WTC11 (cell line): Measurements from ENCODE around the gene ANAPC13. TPM values are rescaled to one million over a fixed set of nuclear protein-coding genes. Genes with fewer than 3 reads are reported as not detected.
A peak's percentile ranks its signal among the peaks of the same experiment; 100 is the strongest.

Experiments used
- CREB1 ChIP-seq: sonication (generic); formaldehyde crosslinking; IDR thresholded peaks from 2 replicates; pipeline ENCODE4 v1.8.0; 2023; ENCODE audit warnings: mild to moderate bottlenecking, missing genetic modification reagents
- CREM ChIP-seq: sonication (generic); formaldehyde crosslinking; IDR thresholded peaks from 2 replicates; pipeline ENCODE4 v1.8.1; 2022; ENCODE audit warnings: mild to moderate bottlenecking, missing genetic modification reagents, moderate library complexity
- ELF4 ChIP-seq: sonication (generic); formaldehyde crosslinking; IDR thresholded peaks from 2 replicates; pipeline ENCODE4 v1.8.1; 2022; ENCODE audit warnings: low read depth, mild to moderate bottlenecking, moderate library complexity, missing genetic modification reagents
- EMX1 ChIP-seq: fragments of 250-450 bp; sonication (Bioruptor Pico); IDR thresholded peaks from 2 replicates; pipeline ENCODE4 v1.8.0; 2021; ENCODE audit warnings: mild to moderate bottlenecking
- MXD4 ChIP-seq: fragments of 250-450 bp; sonication (Bioruptor Pico); IDR thresholded peaks from 2 replicates; pipeline ENCODE4 v1.8.0; 2021; ENCODE audit warnings: mild to moderate bottlenecking, moderate library complexity, borderline replicate concordance
- NFATC4 ChIP-seq: fragments of 250-450 bp; sonication (Bioruptor Pico); IDR thresholded peaks from 2 replicates; pipeline ENCODE4 v1.9.0; 2021; ENCODE audit warnings: mild to moderate bottlenecking
- RELA ChIP-seq: sonication (generic); formaldehyde crosslinking; IDR thresholded peaks from 2 replicates; pipeline ENCODE4 v1.8.1; 2022; ENCODE audit warnings: missing genetic modification reagents, mild to moderate bottlenecking, borderline replicate concordance
- TCF7 ChIP-seq: sonication (generic); formaldehyde crosslinking; IDR thresholded peaks from 2 replicates; pipeline ENCODE4 v1.8.0; 2022; ENCODE audit warnings: mild to moderate bottlenecking, low read depth, missing genetic modification reagents, moderate library complexity
- ZNF138 ChIP-seq: sonication (generic); formaldehyde crosslinking; conservative IDR thresholded peaks from 2 replicates; pipeline ENCODE4 v1.8.1; 2022; ENCODE audit warnings: mild to moderate bottlenecking, moderate library complexity, missing genetic modification reagents
- ZNF263 ChIP-seq: sonication (generic); formaldehyde crosslinking; IDR thresholded peaks from 2 replicates; pipeline ENCODE4 v1.8.1; 2022; ENCODE audit warnings: low read depth, mild to moderate bottlenecking, moderate library complexity, missing genetic modification reagents
- ZNF317 ChIP-seq: sonication (generic); formaldehyde crosslinking; IDR thresholded peaks from 2 replicates; pipeline ENCODE4 v1.8.1; 2023; ENCODE audit warnings: low read depth, mild to moderate bottlenecking, moderate library complexity, missing genetic modification reagents, borderline replicate concordance
- ZNF416 ChIP-seq: fragments of 250-450 bp; sonication (Bioruptor Pico); IDR thresholded peaks from 2 replicates; pipeline ENCODE4 v1.9.0; 2021; ENCODE audit warnings: mild to moderate bottlenecking, inconsistent platforms
- ZNF671 ChIP-seq: fragments of 250-450 bp; sonication (Bioruptor Pico); IDR thresholded peaks from 2 replicates; pipeline ENCODE4 v1.8.0; 2021; ENCODE audit warnings: mild to moderate bottlenecking
- total RNA-seq: library from RNA; stranded (reverse); gene quantifications from 3 replicates; pipeline ENCODE4 v1.2.3, GENCODE V29; 2021
- TF ChIP-seq, protein P1 (sequence below): sonication (generic); formaldehyde crosslinking; IDR thresholded peaks from 2 replicates; pipeline ENCODE4 v1.8.0; 2022; ENCODE audit warnings: mild to moderate bottlenecking, missing genetic modification reagents
- TF ChIP-seq, protein P2 (sequence below): sonication (generic); formaldehyde crosslinking; IDR thresholded peaks from 2 replicates; pipeline ENCODE4 v1.8.1; 2022; ENCODE audit warnings: low read depth, mild to moderate bottlenecking, moderate library complexity, missing genetic modification reagents, borderline replicate concordance
- TF ChIP-seq, protein P3 (sequence below): sonication (generic); formaldehyde crosslinking; conservative IDR thresholded peaks from 2 replicates; pipeline ENCODE4 v1.8.1; 2022; ENCODE audit warnings: mild to moderate bottlenecking, missing genetic modification reagents
- TF ChIP-seq, protein P4 (sequence below): fragments of 250-450 bp; sonication (Bioruptor Pico); conservative IDR thresholded peaks from 2 replicates; pipeline ENCODE4 v1.9.0; 2021; ENCODE audit warnings: mild to moderate bottlenecking
- TF ChIP-seq, protein P5 (sequence below): sonication (generic); formaldehyde crosslinking; IDR thresholded peaks from 2 replicates; pipeline ENCODE4 v1.8.0; 2023; ENCODE audit warnings: mild to moderate bottlenecking, missing genetic modification reagents
- TF ChIP-seq, protein P6 (sequence below): fragments of 250-450 bp; sonication (Bioruptor Pico); IDR thresholded peaks from 2 replicates; pipeline ENCODE4 v1.8.0; 2021; ENCODE audit warnings: mild to moderate bottlenecking
- TF ChIP-seq, protein P7 (sequence below): sonication (generic); formaldehyde crosslinking; IDR thresholded peaks from 2 replicates; pipeline ENCODE4 v1.8.1; 2023; ENCODE audit warnings: mild to moderate bottlenecking, missing genetic modification reagents, moderate library complexity
- TF ChIP-seq, protein P8 (sequence below): fragments of 250-450 bp; sonication (Bioruptor Pico); IDR thresholded peaks from 2 replicates; pipeline ENCODE4 v1.9.0; 2021; ENCODE audit warnings: mild to moderate bottlenecking, borderline replicate concordance
- TF ChIP-seq, protein P9 (sequence below): sonication (generic); formaldehyde crosslinking; IDR thresholded peaks from 2 replicates; pipeline ENCODE4 v1.8.0; 2023; ENCODE audit warnings: missing genetic modification reagents

ANAPC13 gene
- total RNA-seq, 1 experiment from 2014 or later = 29.7 TPM

DNA sequence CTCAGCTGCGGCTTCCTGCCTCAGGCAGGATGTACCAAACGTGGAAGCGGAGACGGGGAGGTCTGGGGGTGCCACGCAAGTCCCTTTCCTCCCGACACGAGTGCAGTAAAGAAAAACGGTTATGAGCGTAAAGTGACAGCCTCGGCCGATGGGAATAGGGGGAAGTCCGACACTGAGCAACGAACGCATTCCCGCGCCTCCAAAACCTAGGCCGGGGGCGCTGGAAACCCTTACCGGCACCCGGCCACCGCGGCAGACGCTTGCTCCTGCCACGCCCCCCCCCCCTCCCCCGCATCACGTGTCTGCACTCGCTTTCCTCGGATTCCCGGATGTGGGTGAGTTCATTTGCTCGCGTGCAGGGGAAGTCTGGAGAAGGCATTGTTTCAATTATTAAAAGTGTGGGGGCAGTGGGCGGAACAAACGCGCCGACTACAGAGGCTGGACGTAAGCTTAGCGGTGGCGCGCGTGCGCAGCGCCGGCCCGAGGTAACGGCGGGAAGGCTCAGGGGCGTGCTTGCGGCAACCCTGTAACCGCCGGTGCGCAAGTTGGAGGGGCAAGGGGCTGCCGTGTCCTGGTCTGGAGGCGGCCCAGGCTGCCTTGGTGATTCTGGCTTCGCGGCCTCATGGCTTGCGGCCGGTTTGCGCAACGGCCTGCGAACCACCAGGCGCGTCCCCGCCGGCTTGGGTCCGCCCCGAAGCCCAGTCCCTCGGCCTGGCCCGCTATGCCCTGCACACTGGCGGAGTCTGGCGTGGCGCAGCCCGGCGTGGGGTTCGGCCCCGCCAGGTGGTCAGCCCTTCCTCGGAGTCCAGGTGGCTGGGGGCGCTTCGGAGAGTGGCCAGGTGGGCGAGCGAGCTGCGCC is at the start of gene ANAPC13, which contains the start of gene CEP63 (continued):
- TF ChIP-seq ZNF317 (CRISPR knock-in tag) (no peak), ZNF671 (CRISPR knock-in tag) (no peak), TCF7 (CRISPR knock-in tag) (peak; percentile 73; the same call in 1 of the 2 replicates), MXD4 (CRISPR knock-in tag) (no peak), CREM (peak; percentile 87; the same call in 1 of the 2 replicates), CREB1 (CRISPR knock-in tag) (no peak), RELA (CRISPR knock-in tag) (peak; percentile 83), ZNF416 (no peak), NFATC4 (CRISPR knock-in tag) (no peak), ZNF138 (CRISPR knock-in tag) (no peak), EMX1 (CRISPR knock-in tag) (no peak), ZNF263 (CRISPR knock-in tag) (no peak), ELF4 (CRISPR knock-in tag) (no peak)
- TF ChIP-seq, protein P1, sequence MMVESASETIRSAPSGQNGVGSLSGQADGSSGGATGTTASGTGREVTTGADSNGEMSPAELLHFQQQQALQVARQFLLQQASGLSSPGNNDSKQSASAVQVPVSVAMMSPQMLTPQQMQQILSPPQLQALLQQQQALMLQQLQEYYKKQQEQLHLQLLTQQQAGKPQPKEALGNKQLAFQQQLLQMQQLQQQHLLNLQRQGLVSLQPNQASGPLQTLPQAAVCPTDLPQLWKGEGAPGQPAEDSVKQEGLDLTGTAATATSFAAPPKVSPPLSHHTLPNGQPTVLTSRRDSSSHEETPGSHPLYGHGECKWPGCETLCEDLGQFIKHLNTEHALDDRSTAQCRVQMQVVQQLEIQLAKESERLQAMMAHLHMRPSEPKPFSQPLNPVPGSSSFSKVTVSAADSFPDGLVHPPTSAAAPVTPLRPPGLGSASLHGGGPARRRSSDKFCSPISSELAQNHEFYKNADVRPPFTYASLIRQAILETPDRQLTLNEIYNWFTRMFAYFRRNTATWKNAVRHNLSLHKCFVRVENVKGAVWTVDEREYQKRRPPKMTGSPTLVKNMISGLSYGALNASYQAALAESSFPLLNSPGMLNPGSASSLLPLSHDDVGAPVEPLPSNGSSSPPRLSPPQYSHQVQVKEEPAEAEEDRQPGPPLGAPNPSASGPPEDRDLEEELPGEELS = 0 out of 2 replicates have a peak, but pooled peaks have one; percentile 43
- TF ChIP-seq, protein P2, sequence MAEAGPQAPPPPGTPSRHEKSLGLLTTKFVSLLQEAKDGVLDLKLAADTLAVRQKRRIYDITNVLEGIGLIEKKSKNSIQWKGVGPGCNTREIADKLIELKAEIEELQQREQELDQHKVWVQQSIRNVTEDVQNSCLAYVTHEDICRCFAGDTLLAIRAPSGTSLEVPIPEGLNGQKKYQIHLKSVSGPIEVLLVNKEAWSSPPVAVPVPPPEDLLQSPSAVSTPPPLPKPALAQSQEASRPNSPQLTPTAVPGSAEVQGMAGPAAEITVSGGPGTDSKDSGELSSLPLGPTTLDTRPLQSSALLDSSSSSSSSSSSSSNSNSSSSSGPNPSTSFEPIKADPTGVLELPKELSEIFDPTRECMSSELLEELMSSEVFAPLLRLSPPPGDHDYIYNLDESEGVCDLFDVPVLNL = peak; percentile 63; the same call in 1 of the 2 replicates
- TF ChIP-seq, protein P3, sequence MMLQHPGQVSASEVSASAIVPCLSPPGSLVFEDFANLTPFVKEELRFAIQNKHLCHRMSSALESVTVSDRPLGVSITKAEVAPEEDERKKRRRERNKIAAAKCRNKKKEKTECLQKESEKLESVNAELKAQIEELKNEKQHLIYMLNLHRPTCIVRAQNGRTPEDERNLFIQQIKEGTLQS (CRISPR knock-in tag) = no peak
- TF ChIP-seq, protein P4, sequence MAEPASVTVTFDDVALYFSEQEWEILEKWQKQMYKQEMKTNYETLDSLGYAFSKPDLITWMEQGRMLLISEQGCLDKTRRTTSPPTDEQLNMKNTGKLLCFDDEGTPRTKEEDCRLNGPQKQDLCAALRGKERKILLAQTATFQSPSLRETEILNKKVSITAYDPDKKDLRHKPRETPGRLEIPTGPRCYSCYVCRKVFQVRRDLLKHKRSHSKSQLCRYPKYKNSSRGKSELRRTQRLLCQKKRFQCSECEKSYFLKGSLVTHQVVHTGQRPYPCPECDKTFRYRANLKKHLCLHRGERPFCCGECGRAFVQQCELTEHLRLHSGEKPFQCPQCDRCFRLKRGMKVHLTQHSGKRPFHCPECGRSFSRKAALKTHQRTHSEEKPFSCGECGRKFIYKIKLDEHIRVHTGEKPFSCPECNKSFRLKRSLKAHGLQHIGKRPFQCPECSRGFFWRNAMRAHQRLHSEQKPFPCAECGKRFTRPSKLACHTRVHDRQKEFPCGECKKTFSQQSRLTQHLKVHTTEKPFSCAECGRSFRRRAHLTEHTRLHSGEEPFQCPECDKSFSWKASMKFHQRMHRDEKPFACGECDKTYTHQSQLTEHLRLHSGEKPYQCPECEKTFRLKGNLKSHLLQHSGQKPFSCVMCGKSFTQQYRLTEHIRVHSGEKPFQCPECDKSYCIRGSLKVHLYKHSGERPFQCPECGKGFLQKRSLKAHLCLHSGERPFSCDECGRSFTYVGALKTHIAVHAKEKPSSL (CRISPR knock-in tag) = no peak
- TF ChIP-seq, protein P5, sequence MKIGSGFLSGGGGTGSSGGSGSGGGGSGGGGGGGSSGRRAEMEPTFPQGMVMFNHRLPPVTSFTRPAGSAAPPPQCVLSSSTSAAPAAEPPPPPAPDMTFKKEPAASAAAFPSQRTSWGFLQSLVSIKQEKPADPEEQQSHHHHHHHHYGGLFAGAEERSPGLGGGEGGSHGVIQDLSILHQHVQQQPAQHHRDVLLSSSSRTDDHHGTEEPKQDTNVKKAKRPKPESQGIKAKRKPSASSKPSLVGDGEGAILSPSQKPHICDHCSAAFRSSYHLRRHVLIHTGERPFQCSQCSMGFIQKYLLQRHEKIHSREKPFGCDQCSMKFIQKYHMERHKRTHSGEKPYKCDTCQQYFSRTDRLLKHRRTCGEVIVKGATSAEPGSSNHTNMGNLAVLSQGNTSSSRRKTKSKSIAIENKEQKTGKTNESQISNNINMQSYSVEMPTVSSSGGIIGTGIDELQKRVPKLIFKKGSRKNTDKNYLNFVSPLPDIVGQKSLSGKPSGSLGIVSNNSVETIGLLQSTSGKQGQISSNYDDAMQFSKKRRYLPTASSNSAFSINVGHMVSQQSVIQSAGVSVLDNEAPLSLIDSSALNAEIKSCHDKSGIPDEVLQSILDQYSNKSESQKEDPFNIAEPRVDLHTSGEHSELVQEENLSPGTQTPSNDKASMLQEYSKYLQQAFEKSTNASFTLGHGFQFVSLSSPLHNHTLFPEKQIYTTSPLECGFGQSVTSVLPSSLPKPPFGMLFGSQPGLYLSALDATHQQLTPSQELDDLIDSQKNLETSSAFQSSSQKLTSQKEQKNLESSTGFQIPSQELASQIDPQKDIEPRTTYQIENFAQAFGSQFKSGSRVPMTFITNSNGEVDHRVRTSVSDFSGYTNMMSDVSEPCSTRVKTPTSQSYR = no peak
- TF ChIP-seq, protein P6, sequence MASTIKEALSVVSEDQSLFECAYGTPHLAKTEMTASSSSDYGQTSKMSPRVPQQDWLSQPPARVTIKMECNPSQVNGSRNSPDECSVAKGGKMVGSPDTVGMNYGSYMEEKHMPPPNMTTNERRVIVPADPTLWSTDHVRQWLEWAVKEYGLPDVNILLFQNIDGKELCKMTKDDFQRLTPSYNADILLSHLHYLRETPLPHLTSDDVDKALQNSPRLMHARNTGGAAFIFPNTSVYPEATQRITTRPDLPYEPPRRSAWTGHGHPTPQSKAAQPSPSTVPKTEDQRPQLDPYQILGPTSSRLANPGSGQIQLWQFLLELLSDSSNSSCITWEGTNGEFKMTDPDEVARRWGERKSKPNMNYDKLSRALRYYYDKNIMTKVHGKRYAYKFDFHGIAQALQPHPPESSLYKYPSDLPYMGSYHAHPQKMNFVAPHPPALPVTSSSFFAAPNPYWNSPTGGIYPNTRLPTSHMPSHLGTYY (CRISPR knock-in tag) = no peak
- TF ChIP-seq, protein P7, sequence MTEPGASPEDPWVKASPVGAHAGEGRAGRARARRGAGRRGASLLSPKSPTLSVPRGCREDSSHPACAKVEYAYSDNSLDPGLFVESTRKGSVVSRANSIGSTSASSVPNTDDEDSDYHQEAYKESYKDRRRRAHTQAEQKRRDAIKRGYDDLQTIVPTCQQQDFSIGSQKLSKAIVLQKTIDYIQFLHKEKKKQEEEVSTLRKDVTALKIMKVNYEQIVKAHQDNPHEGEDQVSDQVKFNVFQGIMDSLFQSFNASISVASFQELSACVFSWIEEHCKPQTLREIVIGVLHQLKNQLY = no peak
- TF ChIP-seq, protein P8, sequence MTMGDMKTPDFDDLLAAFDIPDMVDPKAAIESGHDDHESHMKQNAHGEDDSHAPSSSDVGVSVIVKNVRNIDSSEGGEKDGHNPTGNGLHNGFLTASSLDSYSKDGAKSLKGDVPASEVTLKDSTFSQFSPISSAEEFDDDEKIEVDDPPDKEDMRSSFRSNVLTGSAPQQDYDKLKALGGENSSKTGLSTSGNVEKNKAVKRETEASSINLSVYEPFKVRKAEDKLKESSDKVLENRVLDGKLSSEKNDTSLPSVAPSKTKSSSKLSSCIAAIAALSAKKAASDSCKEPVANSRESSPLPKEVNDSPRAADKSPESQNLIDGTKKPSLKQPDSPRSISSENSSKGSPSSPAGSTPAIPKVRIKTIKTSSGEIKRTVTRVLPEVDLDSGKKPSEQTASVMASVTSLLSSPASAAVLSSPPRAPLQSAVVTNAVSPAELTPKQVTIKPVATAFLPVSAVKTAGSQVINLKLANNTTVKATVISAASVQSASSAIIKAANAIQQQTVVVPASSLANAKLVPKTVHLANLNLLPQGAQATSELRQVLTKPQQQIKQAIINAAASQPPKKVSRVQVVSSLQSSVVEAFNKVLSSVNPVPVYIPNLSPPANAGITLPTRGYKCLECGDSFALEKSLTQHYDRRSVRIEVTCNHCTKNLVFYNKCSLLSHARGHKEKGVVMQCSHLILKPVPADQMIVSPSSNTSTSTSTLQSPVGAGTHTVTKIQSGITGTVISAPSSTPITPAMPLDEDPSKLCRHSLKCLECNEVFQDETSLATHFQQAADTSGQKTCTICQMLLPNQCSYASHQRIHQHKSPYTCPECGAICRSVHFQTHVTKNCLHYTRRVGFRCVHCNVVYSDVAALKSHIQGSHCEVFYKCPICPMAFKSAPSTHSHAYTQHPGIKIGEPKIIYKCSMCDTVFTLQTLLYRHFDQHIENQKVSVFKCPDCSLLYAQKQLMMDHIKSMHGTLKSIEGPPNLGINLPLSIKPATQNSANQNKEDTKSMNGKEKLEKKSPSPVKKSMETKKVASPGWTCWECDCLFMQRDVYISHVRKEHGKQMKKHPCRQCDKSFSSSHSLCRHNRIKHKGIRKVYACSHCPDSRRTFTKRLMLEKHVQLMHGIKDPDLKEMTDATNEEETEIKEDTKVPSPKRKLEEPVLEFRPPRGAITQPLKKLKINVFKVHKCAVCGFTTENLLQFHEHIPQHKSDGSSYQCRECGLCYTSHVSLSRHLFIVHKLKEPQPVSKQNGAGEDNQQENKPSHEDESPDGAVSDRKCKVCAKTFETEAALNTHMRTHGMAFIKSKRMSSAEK = no peak
- TF ChIP-seq, protein P9, sequence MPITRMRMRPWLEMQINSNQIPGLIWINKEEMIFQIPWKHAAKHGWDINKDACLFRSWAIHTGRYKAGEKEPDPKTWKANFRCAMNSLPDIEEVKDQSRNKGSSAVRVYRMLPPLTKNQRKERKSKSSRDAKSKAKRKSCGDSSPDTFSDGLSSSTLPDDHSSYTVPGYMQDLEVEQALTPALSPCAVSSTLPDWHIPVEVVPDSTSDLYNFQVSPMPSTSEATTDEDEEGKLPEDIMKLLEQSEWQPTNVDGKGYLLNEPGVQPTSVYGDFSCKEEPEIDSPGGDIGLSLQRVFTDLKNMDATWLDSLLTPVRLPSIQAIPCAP (CRISPR knock-in tag) = no peak
